GM06990 (cell line): ENCODE measurements around the gene OVCA2.

ENCODE experiments used
- DNase-seq: peaks from one replicate; pipeline ENCODE4 v3.0.0-alpha.2; 2011; ENCODE audit not compliant: insufficient read length; ENCODE audit errors: extremely low read depth
- H3K27me3 ChIP-seq: replicated peaks from 2 replicates; pipeline ENCODE4 v1.6.0; 2011; ENCODE audit warnings: low read length; ENCODE audit not compliant: control insufficient read depth, insufficient read depth
- H3K36me3 ChIP-seq: 2 replicates; pipeline ENCODE4 v1.5.1; 2011; ENCODE audit warnings: low read length; ENCODE audit not compliant: control insufficient read depth, insufficient read depth
- H3K4me3 ChIP-seq: replicated peaks from 2 replicates; pipeline ENCODE4 v1.5.1; 2011; ENCODE audit warnings: low read depth, mild to moderate bottlenecking, control low read depth, low read length
- CTCF ChIP-seq: IDR thresholded peaks from 2 replicates; pipeline ENCODE4 v1.5.1; 2011; ENCODE audit warnings: low read length, control low read depth, mild to moderate bottlenecking, inconsistent platforms; ENCODE audit not compliant: insufficient read depth, poor library complexity, severe bottlenecking

The OVCA2 gene

GRCh38 chr17:2059547-2060384 is 17.9 kb downstream of the OVCA2 start:
- peak overlapping the region; percentile 7; the same call in 1 of the 2 replicates for H3K4me3 ChIP-seq
- peaks cover 23% of the 10 kb centered on the region for H3K36me3 ChIP-seq
- no peaks in the 10 kb centered on the region for H3K27me3 ChIP-seq
- no peak for DNase-seq
- no peak for TF ChIP-seq CTCF

DNA sequence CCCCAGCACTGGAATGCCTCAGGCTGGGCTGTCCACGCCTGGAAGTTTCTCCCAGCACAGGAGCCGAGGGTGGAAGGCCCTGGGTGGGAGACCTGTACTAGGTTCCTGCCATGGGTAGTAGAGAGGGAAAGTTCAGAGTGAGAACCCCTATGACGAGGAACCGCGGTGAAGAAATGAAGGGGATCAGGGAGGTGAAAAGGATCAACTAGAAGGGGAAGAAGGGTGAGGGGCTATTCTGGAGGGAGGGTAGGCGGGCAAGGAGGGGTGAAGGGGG is 18.5 kb downstream of the OVCA2 start:
- no peak for DNase-seq
- Histone ChIP-seq H3K27me3 (no peaks in the 10 kb centered on the region), H3K4me3 (no peak overlapping the region), H3K36me3 (peaks cover 26% of the 10 kb centered on the region)
- TF ChIP-seq CTCF = no peak

GRCh38 chr17:2060681-2061440 is 19.0 kb downstream of the OVCA2 start:
- Histone ChIP-seq H3K27me3 (no peaks in the 10 kb centered on the region), H3K36me3 (peaks cover 28% of the 10 kb centered on the region), H3K4me3 (no peak overlapping the region)
- no peak for TF ChIP-seq CTCF
- no peak for DNase-seq

GRCh38 chr17:2061441-2061958 is 19.7 kb downstream of the OVCA2 start:
- no peak overlapping the region for H3K4me3 ChIP-seq
- H3K27me3 ChIP-seq = no peaks in the 10 kb centered on the region
- no peak for DNase-seq
- TF ChIP-seq CTCF = no peak
- H3K36me3 ChIP-seq = peaks cover 30% of the 10 kb centered on the region

DNA sequence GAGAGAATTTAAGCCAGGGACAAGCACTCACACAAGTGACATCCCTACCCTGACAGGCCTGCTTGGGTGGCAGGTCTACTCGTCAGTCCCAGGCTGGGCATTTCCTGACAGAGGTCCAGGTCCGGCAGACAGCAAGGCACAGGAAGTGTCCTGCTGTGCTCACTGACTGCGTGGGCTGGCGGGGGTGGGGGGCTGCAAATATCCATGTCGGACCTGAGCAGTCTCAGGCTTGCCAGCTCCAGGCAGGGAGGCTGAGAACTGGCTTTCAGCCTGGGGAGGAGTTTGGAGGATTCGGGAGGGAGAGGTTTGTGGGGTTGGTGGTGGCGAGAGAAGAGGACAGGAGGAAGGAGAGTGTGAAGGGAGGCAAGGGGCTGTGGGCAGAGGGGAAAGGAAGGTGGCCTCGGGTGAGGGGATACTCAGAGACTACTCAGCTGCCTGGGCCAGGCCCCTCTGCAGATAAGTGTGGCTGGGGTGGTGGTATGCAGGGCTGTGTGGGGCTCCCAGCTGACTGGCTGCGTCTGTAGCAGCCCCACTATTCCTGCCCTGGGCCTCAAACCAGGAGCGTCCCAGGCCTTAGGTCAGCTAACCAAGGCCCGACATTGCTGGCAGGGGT is 20.9 kb downstream of the OVCA2 start:
- DNase-seq = no peak
- Histone ChIP-seq H3K27me3 (no peaks in the 10 kb centered on the region), H3K4me3 (no peak overlapping the region), H3K36me3 (peaks cover 34% of the 10 kb centered on the region)
- no peak for TF ChIP-seq CTCF
